GM19324 (cell line): Measurements from ENCODE around the gene GTF3C5.
"Not testable (repeated sequence)": the region's sequence is repeated elsewhere in the genome, so short reads cannot be mapped to it uniquely, and the experiment has no call there.

Experiments
- ATAC-seq: cut with Tn5 transposase; IDR thresholded peaks from one replicate; pipeline ENCODE4 v1.9.1; 2021; ENCODE audit warnings: mild to moderate bottlenecking, moderate library complexity; ENCODE audit not compliant: unreplicated experiment, low FRiP score

Gene GTF3C5

DNA sequence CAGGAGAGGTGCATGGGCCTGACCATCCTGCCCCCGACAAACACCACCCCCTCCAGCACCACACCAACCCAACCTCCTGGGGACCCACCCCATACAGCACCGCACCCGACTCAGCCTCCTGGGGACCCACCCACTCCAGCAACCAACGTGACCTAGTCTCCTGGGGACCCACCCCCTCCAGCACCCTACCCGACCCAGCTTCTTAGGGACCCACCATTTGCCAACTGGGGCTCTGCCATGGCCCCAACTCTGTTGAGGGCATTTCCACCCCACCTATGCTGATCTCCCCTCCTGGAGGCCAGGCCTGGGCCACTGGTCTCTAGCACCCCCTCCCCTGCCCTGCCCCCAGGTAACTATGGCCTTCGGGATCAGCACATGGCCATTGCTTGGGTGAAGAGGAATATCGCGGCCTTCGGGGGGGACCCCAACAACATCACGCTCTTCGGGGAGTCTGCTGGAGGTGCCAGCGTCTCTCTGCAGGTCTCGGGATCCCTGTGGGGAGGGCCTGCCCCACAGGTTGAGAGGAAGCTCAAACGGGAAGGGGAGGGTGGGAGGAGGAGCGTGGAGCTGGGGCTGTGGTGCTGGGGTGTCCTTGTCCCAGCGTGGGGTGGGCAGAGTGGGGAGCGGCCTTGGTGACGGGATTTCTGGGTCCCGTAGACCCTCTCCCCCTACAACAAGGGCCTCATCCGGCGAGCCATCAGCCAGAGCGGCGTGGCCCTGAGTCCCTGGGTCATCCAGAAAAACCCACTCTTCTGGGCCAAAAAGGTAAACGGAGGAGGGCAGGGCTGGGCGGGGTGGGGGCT lies 35.6 kb downstream of the GTF3C5 start:
- ATAC-seq = no peak

DNA sequence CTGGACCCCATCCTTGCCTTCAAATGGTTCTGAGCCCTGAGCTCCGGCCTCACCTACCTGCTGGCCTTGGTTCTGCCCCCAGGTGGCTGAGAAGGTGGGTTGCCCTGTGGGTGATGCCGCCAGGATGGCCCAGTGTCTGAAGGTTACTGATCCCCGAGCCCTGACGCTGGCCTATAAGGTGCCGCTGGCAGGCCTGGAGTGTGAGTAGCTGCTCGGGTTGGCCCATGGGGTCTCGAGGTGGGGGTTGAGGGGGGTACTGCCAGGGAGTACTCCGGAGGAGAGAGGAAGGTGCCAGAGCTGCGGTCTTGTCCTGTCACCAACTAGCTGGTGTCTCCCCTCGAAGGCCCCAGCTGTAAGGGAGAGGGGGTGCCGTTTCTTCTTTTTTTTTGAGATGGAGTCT lies 36.2 kb downstream of the GTF3C5 start:
- ATAC-seq = no peak

DNA sequence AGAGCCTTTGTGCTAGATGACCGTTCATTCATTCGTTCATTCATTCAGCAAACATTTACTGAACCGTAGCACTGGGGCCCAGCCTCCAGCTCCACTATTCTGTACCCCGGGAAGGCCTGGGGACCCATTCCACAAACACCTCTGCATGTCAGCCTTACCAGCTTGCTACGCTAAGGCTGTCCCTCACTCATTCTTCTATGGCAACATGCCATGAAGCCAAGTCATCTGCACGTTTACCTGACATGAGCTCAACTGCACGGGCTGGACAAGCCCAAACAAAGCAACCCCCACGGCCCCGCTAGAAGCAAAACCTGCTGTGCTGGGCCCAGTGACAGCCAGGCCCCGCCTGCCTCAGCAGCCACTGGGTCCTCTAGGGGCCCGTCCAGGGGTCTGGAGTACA lies 37.0 kb downstream of the GTF3C5 start:
- ATAC-seq = no peak

DNA sequence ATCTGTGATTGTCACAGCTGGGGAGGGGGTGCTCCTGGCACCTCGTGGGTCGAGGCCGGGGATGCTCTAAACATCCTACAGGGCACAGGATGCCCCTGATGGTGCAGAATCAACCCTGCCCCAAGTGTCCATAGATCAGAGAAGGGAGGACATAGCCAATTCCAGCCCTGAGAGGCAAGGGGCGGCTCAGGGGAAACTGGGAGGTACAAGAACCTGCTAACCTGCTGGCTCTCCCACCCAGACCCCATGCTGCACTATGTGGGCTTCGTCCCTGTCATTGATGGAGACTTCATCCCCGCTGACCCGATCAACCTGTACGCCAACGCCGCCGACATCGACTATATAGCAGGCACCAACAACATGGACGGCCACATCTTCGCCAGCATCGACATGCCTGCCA lies 37.6 kb downstream of the GTF3C5 start:
- ATAC-seq = not testable (repeated sequence)

DNA sequence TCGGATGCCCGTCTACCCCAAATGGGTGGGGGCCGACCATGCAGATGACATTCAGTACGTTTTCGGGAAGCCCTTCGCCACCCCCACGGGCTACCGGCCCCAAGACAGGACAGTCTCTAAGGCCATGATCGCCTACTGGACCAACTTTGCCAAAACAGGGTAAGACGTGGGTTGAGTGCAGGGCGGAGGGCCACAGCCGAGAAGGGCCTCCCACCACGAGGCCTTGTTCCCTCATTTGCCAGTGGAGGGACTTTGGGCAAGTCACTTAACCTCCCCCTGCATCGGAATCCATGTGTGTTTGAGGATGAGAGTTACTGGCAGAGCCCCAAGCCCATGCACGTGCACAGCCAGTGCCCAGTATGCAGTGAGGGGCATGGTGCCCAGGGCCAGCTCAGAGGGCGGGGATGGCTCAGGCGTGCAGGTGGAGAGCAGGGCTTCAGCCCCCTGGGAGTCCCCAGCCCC lies 39.7 kb downstream of the GTF3C5 start:
- not testable (repeated sequence) for ATAC-seq

DNA sequence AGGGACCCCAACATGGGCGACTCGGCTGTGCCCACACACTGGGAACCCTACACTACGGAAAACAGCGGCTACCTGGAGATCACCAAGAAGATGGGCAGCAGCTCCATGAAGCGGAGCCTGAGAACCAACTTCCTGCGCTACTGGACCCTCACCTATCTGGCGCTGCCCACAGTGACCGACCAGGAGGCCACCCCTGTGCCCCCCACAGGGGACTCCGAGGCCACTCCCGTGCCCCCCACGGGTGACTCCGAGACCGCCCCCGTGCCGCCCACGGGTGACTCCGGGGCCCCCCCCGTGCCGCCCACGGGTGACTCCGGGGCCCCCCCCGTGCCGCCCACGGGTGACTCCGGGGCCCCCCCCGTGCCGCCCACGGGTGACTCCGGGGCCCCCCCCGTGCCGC lies 40.2 kb downstream of the GTF3C5 start:
- not testable (repeated sequence) for ATAC-seq

DNA sequence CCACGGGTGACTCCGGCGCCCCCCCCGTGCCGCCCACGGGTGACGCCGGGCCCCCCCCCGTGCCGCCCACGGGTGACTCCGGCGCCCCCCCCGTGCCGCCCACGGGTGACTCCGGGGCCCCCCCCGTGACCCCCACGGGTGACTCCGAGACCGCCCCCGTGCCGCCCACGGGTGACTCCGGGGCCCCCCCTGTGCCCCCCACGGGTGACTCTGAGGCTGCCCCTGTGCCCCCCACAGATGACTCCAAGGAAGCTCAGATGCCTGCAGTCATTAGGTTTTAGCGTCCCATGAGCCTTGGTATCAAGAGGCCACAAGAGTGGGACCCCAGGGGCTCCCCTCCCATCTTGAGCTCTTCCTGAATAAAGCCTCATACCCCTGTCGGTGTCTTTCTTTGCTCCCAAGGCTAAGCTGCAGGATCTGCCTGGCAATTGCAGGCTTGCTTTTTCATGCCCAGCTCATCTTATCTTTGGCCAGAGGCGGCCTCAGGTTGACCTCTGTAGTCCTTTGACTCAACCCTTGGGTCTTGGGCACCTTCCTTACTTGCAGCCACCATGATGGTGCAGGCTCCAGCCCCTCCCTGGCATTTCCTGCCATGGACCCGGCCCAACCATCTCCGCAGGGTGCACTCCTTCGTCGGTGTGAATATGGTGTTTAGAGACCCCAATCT lies 40.8 kb downstream of the GTF3C5 start:
- no peak for ATAC-seq

DNA sequence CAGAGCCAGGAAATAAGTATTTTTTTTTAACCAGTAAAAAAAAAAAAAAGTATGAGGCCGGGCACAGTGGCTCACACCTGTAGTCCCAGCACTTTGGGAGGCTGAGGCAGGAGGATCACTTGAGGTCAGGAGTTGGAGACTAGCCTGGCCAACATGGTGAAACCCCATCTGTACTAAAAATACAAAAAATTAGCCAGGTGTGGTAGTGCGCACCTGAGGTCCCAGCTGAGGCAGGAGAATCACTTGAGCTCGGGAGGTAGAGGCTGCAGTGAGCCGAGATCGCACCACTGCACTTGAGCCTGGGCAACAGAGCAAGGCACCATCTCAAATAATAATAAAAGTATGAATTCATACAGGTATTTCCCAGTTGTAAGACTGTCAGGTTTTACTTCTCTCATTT lies 41.4 kb downstream of the GTF3C5 start:
- not testable (repeated sequence) for ATAC-seq

DNA sequence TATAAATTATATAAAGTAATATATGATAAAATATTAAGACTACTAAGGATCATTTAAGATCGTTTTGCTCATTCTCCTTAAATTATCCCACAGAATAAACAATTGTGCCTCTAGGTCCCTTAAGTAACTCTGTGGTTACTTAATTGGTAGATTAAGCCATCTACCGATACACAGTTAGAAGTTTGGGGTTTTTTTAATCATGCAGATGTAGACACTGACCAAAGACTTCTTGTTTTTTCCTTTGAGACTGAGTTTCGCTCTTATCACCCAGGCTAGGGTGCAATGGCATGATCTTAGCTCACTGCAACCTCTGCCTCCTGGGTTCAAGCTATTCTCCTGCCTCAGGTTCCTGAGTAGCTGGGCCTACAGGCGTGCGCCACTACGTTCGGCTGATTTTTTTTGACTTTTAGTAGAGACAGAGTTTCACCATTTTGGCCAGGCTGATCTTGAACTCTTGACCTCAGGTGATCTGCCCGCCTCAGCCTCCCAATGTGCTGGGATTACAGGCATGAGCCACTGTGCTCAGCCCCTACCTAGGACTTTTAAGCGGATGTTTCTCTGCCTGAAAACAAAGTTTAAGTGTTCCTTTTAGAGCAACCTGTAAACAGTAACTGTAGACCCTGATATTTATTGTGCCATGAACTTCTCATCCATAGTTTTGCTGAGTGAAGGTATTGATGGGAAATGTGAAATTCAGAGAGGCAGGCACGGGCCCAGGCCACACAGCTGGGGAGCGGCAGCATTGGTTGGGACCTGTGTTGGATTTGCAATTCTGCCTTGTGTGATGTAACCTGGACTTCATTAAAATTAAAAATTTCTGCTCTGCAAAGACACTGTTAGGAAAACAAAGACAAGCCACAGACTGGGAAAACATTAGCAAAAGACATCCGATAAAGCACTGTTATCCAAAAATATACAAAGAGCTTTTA lies 42.6 kb downstream of the GTF3C5 start:
- ATAC-seq = no peak

DNA sequence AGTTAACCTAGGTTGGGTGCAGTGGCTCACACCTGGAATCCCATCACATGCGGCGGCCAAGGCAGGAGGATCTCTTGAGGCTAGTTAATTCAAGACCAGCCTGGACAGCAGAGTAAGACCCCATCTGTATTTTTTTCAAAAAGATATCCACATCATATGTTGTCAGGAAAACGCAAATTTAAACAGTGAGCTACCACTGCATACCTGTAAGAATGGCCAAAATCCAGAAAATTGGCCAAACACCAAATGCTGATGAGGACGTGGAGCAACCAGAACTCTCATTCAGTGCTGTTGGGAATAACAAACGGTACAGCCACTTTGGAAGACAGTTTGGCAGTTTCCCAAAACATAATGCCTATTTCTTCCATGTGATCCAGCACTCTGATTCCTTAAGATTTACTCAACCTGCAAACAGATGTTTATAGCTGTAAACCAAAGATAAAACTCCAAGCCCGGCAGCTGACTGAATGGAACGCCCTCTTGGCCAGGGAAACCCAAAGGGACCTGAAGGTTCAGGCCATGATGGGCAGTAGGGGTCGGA lies 43.4 kb downstream of the GTF3C5 start:
- ATAC-seq = no peak

DNA sequence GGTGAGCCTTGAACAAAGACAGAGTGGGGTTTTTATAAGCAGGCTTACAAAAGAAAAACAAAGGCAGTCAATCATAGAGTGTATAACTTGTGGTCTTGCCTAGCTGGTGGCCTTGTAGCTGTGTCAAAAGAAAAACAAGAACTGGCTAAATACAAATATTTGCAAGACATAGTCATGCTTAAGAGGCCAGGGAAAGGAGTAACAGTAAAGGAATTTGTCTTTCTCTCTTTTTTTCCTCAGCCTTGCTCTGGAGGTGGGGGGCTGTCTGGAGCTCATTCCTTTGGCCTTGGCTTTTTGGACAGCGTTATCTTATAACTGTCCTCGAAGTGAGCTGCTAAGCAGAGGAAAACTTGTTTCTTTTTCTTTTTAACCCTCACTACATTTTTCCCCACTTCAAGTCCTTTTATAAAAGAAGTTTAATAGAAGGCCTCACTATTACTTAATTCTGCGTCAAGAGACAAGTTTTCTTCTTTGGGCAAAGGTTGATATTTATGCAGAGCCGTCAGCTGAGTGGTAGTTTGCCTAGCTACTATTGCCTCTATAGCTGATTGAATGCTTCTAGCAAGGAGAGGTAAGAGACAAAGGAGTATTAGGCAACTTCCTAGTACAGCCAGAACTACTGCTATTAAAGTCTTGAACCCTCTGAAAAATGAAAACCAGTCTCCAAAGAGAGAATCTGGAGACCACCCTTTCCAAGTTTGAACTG lies 45.3 kb downstream of the GTF3C5 start:
- ATAC-seq = no peak

DNA sequence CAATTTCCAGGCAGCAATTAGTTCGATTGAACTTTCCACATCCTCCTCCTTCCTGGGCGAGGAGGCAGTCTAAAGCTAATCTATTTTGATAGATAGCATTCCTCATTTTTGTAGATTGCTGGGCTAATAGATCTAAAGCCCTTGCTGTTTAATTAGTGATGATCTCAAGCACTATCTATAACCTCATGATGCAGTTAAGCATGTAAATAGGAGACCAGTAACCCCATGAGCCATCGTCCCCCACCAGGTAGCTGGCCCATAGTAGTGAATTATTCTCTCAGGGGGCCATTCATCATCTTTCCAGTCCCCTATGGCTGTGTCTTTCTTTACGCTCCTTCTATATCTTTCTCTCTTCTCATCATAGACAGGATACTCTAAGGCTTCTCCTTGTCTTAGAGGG lies 45.9 kb downstream of the GTF3C5 start:
- ATAC-seq = no peak

DNA sequence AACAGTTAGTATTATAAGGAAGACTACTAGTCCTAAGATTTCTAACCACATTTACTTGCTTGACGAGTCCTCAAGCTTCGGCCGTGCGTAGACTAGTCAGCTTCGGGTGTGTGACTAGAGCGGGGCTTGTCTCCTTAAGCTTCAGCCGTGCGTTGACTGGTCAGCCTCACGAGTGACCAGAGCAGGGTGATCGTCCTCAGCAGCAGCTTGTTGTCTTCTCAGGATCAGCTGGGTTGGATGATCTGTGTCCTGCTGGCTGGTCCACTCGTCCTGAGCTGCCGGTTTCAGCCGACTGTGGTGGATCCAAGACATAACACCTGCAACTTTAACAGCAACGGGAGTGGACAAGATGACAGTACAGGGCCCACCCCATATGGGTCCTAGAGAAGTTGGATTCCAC lies 47.7 kb downstream of the GTF3C5 start:
- no peak for ATAC-seq

DNA sequence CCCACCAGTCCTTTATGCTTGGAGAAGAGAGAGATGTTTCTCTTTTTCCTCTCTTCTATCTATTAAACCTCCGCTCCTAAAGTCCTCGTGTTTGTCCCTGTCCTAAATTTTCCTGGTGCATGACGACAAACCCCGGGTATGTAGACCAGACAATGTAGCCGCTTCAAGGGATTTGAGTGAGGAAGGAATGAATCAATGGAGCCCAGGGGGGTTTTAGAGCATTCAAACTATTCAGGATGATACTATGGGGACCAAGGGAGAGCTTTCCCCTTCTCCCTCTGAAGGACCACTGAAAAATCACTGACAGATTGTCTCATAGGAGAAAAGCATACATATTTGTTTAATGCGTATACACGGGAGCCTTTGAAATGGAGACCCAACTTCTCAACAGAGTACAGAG lies 49.4 kb downstream of the GTF3C5 start:
- ATAC-seq = no peak

DNA sequence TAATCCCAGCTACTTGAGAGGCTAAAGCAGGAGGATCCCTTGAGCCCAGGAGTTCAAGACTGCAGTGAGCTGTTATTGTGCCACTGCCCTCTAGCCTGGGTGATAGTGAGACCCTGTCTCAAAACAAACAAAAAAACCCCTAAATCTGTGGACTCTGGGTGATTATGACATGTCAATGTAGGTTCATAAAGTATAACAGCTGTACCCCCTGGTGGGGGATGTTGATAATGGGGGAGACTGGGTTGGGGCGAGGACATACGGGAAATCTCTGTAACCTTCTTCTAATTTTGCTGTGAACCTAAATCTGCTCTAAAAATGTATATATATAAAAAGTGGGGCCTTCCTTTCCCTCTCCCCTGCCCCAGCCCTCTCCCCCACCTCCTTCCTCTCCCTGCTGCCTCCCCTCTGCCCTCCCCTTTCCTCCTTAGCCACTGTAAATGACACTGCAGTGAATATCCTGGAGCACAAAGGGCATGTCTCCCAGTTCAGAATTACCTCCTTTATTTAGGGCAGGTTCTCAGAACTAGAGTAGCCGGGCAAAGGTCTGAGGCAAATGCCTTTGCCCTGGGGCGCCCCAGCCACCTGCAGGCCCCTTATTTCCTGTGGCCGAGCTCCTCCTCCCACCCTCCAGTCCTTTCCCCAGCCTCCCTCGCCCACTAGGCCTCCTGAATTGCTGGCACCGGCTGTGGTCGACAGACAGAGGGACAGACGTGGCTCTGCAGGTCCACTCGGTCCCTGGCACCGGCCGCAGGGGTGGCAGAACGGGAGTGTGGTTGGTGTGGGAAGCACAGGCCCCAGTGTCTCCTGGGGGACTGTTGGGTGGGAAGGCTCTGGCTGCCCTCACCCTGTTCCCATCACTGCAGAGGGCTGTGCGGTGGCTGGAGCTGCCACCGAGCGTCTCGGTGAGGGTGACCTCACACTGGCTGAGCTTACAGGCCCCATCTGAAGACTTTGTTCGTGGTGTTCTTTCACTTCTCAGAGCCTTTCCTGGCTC lies 50.3 kb downstream of the GTF3C5 start:
- ATAC-seq = not testable (repeated sequence)

DNA sequence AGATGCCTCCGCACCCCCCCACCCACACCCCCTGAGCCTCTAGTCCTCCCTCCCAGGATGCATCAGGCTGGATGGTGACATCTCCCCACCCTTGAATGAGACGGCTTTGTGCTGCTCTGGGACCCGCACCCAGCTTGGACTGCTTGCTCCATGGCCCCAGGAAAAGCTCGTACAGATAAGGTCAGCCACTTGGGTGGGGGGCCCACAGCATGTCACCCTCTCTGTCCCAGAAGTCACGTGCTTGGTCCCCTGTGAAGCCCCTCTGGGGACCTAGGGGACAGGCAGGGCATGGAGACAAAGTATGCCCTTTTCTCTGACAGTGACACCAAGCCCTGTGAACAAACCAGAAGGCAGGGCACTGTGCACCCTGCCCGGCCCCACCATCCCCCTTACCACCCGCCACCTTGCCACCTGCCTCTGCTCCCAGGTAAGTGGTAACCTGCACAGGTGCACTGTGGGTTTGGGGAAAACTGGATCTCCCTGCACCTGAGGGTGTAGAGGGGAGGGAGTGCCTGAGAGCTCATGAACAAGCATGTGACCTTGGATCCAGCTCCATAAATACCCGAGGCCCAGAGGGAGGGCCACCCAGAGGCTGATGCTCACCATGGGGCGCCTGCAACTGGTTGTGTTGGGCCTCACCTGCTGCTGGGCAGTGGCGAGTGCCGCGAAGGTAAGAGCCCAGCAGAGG lies 51.3 kb downstream of the GTF3C5 start:
- ATAC-seq = not testable (repeated sequence)

DNA sequence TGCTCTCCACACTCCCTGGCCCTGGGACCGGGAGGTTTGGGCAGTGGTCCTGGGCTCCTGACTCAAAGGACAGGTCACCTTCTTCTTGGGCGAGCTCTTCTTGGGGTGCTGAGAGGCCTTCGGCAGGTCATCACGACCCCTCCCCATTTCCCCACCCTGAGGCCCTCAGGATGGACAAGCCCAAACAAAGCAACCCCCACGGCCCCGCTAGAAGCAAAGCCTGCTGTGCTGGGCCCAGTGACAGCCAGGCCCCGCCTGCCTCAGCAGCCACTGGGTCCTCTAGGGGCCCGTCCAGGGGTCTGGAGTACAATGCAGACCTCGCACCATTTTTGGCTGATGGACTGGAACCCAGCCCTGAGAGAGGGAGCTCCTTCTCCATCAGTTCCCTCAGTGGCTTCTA lies 52.9 kb downstream of the GTF3C5 start:
- ATAC-seq = not testable (repeated sequence)

DNA sequence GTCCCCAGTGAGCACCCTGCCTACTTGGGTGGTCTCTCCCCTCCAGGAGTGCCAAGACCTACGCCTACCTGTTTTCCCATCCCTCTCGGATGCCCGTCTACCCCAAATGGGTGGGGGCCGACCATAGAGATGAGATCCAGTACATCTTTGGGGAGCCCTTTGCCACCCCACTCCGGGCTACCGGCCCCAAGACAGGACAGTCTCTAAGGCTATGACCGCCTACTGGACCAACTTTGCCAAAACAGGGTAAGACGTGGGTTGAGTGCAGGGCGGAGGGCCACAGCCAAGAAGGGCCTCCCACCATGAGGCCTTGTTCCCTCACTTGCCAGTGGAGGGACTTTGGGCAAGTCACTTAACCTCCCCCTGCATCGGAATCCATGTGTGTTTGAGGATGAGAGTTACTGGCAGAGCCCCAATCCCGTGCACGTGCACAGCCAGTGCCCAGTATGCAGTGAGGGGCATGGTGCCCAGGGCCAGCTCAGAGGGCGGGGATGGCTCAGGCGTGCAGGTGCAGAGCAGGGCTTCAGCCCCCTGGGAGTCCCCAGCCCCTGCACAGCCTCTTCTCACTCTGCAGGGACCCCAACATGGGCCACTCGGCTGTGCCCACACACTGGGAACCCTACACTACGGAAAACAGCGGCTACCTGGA lies 55.5 kb downstream of the GTF3C5 start:
- ATAC-seq = not testable (repeated sequence)
